HEK293 (cell line): ENCODE measurements around the gene MDH2.

Source experiments
- CTCF ChIA-PET: fragments of 350-600 bp; formaldehyde crosslinking; extraction: SDS; loops from one replicate; lab custom pipeline; 2021; ENCODE audit warnings: antibody characterized with exemption; lab: Yijun Ruan, JAX
- POLR2A ChIA-PET: fragments of 300-600 bp; formaldehyde crosslinking; extraction: SDS; loops from one replicate; lab custom pipeline; 2020; ENCODE audit warnings: antibody characterized with exemption, inconsistent platforms; lab: Yijun Ruan, JAX
- H3K27ac ChIP-seq: fragments of 200-500 bp; sonication (Bioruptor generic); 2 replicates; pipeline ENCODE4 v1.5.1; 2014; ENCODE audit warnings: low read depth, low read length, control low read depth, inconsistent platforms; ENCODE audit errors: extremely low read depth
- H3K36me3 ChIP-seq, 2 experiments: fragments of 200-500 bp in 1 of 2; sonication (Bioruptor generic) in 1 of 2; 1 replicate in 1 of 2; 2 replicates in 1 of 2; pipeline ENCODE4 v1.5.1; 2014 to 2017; ENCODE audit warnings: inconsistent platforms in 2 of 2, low read length in 2 of 2; ENCODE audit not compliant: control insufficient read depth in 2 of 2, insufficient read depth in 1 of 2
- H3K4me1 ChIP-seq: fragments of 200-500 bp; sonication (Bioruptor generic); 2 replicates; pipeline ENCODE4 v1.5.1; 2014; ENCODE audit warnings: mild to moderate bottlenecking, low read length, inconsistent platforms; ENCODE audit not compliant: control insufficient read depth, insufficient read depth
- H3K4me3 ChIP-seq: 2 replicates; pipeline ENCODE4 v1.5.1; 2011; ENCODE audit warnings: low read depth, mild to moderate bottlenecking, control low read depth, low read length, moderate library complexity
- H3K9me3 ChIP-seq: fragments of 200-500 bp; sonication (Bioruptor generic); 2 replicates; pipeline ENCODE4 v1.5.1; 2014; ENCODE audit warnings: low read depth, low read length, inconsistent platforms; ENCODE audit not compliant: control insufficient read depth, insufficient read depth
- ATF2 ChIP-seq: fragments of 450-650 bp; formaldehyde crosslinking; IDR thresholded peaks from 2 replicates; pipeline ENCODE4 v1.5.1; 2016; ENCODE audit warnings: missing biosample characterization, missing genetic modification characterization, low read depth
- EGR2 ChIP-seq: fragments of 450-650 bp; formaldehyde crosslinking; IDR thresholded peaks from 2 replicates; pipeline ENCODE4 v1.5.1; 2016; ENCODE audit warnings: low read depth, missing biosample characterization, missing genetic modification characterization
- HOXC10 ChIP-seq: sonication (generic); formaldehyde crosslinking; IDR thresholded peaks from 2 replicates; pipeline ENCODE4 v1.8.1; 2023; ENCODE audit warnings: mild to moderate bottlenecking, missing genetic modification reagents
- MEIS1 ChIP-seq: sonication (generic); formaldehyde crosslinking; IDR thresholded peaks from 2 replicates; pipeline ENCODE4 v1.8.1; 2022; ENCODE audit warnings: missing genetic modification reagents, mild to moderate bottlenecking, borderline replicate concordance
- MYNN ChIP-seq: fragments of 450-650 bp; formaldehyde crosslinking; IDR thresholded peaks from 2 replicates; pipeline ENCODE4 v1.5.1; 2016; ENCODE audit warnings: missing biosample characterization, missing genetic modification characterization, borderline replicate concordance
- PRDM2 ChIP-seq: fragments of 450-650 bp; formaldehyde crosslinking; IDR thresholded peaks from 2 replicates; pipeline ENCODE4 v1.5.1; 2016; ENCODE audit warnings: missing biosample characterization, missing genetic modification characterization, borderline replicate concordance
- SCRT1 ChIP-seq: fragments of 450-650 bp; formaldehyde crosslinking; IDR thresholded peaks from 2 replicates; pipeline ENCODE4 v1.5.1; 2016; ENCODE audit warnings: missing biosample characterization, missing genetic modification characterization, borderline replicate concordance
- YY1 ChIP-seq: fragments of 450-650 bp; formaldehyde crosslinking; IDR thresholded peaks from 2 replicates; pipeline ENCODE4 v1.5.1; 2018; ENCODE audit warnings: missing biosample characterization, missing genetic modification characterization
- ZBTB26 ChIP-seq: fragments of 450-650 bp; formaldehyde crosslinking; optimal IDR thresholded peaks from 2 replicates; pipeline ENCODE3; 2016; ENCODE audit warnings: missing biosample characterization, mild to moderate bottlenecking, missing genetic modification characterization
- ZBTB7A ChIP-seq: fragments of 450-650 bp; formaldehyde crosslinking; IDR thresholded peaks from 2 replicates; pipeline ENCODE4 v1.5.1; 2016; ENCODE audit warnings: low read depth, missing biosample characterization, missing genetic modification characterization
- ZEB2 ChIP-seq: fragments of 450-650 bp; formaldehyde crosslinking; IDR thresholded peaks from 2 replicates; pipeline ENCODE4 v1.5.1; 2016; ENCODE audit warnings: missing biosample characterization, missing genetic modification characterization
- ZNF23 ChIP-seq: fragments of 450-650 bp; formaldehyde crosslinking; IDR thresholded peaks from 2 replicates; pipeline ENCODE4 v1.5.1; 2016; ENCODE audit warnings: missing biosample characterization, missing genetic modification characterization, borderline replicate concordance
- ZNF239 ChIP-seq: fragments of 450-650 bp; formaldehyde crosslinking; IDR thresholded peaks from 2 replicates; pipeline ENCODE4 v1.5.1; 2016; ENCODE audit warnings: missing biosample characterization, missing genetic modification characterization
- ZNF423 ChIP-seq: fragments of 450-650 bp; formaldehyde crosslinking; IDR thresholded peaks from 2 replicates; pipeline ENCODE4 v1.5.1; 2016; ENCODE audit warnings: missing biosample characterization, missing genetic modification characterization
- ZNF473 ChIP-seq: fragments of 450-650 bp; formaldehyde crosslinking; IDR thresholded peaks from 2 replicates; pipeline ENCODE4 v1.5.1; 2017; ENCODE audit warnings: missing biosample characterization, missing genetic modification characterization
- ZNF514 ChIP-seq: fragments of 450-650 bp; formaldehyde crosslinking; IDR thresholded peaks from 2 replicates; pipeline ENCODE4 v1.5.1; 2016; ENCODE audit warnings: missing biosample characterization, missing genetic modification characterization
- ZNF600 ChIP-seq: fragments of 450-650 bp; formaldehyde crosslinking; IDR thresholded peaks from 2 replicates; pipeline ENCODE4 v1.5.1; 2016; ENCODE audit warnings: missing biosample characterization, missing genetic modification characterization
- ZNF610 ChIP-seq: fragments of 450-650 bp; formaldehyde crosslinking; IDR thresholded peaks from 2 replicates; pipeline ENCODE4 v1.5.1; 2016; ENCODE audit warnings: missing biosample characterization, missing genetic modification characterization, borderline replicate concordance
- ZNF623 ChIP-seq: fragments of 450-650 bp; formaldehyde crosslinking; IDR thresholded peaks from 2 replicates; pipeline ENCODE4 v1.5.1; 2016; ENCODE audit warnings: missing biosample characterization, missing genetic modification characterization
- ZNF639 ChIP-seq: fragments of 450-650 bp; formaldehyde crosslinking; IDR thresholded peaks from 2 replicates; pipeline ENCODE4 v1.5.1; 2016; ENCODE audit warnings: missing biosample characterization, missing genetic modification characterization
- ZNF701 ChIP-seq: fragments of 450-650 bp; formaldehyde crosslinking; IDR thresholded peaks from 2 replicates; pipeline ENCODE4 v1.5.1; 2016; ENCODE audit warnings: missing biosample characterization, missing genetic modification characterization
- ZNF768 ChIP-seq: fragments of 450-650 bp; formaldehyde crosslinking; IDR thresholded peaks from 2 replicates; pipeline ENCODE4 v1.5.1; 2018; ENCODE audit warnings: missing biosample characterization, mild to moderate bottlenecking, missing genetic modification characterization
- ZNF776 ChIP-seq: fragments of 450-650 bp; formaldehyde crosslinking; IDR thresholded peaks from 2 replicates; pipeline ENCODE4 v1.5.0; 2017; ENCODE audit warnings: missing biosample characterization, missing genetic modification characterization, borderline replicate concordance
- ZNF785 ChIP-seq: fragments of 450-650 bp; formaldehyde crosslinking; IDR thresholded peaks from 2 replicates; pipeline ENCODE4 v1.5.1; 2016; ENCODE audit warnings: missing biosample characterization, missing genetic modification characterization
- ZNF792 ChIP-seq: fragments of 450-650 bp; formaldehyde crosslinking; IDR thresholded peaks from 2 replicates; pipeline ENCODE4 v1.5.1; 2016; ENCODE audit warnings: missing biosample characterization, missing genetic modification characterization

The MDH2 gene

GRCh38 chr7:76048668-76048988 lies 722 bp downstream of the MDH2 start (continued):
- no peak for TF ChIP-seq ZNF701
- no peak for TF ChIP-seq YY1
- no peak for TF ChIP-seq ZNF239
- TF ChIP-seq ZBTB26: no peak
- no peak for TF ChIP-seq EGR2 (tag by site-specific recombination)
- TF ChIP-seq ZNF623: no peak
- TF ChIP-seq ZNF610 (tag by site-specific recombination): no peak
- no peak for TF ChIP-seq ZNF473 (tag by site-specific recombination)
- TF ChIP-seq ZNF600 (tag by site-specific recombination): no peak
- TF ChIP-seq ZNF423 (tag by site-specific recombination): no peak
- no peak for TF ChIP-seq ZNF23
- TF ChIP-seq ZNF639 (tag by site-specific recombination): no peak

- POLR2A ChIA-PET: no interaction called here
- peak overlapping the region; percentile 72 for H3K4me3 ChIP-seq
- H3K36me3 ChIP-seq: peaks cover 15 to 41% of the 10 kb centered on the region in 2 experiments
- no peaks in the 10 kb centered on the region; the same call in 1 of the 2 replicates for H3K4me1 ChIP-seq
- no peak overlapping the region for H3K27ac ChIP-seq
- CTCF ChIA-PET: interaction anchor here (1.2 to 1.3 kb wide), 3 partner anchors 14 to 82 kb away, joined by 3 to 4 read pairs (median 3); no protein-coding TSS in a partner anchor
- no peaks in the 10 kb centered on the region for H3K9me3 ChIP-seq
- TF ChIP-seq MEIS1 (CRISPR knock-in tag) (no peak), ZNF768 (tag by site-specific recombination) (no peak), MYNN (tag by site-specific recombination) (no peak), ZNF514 (tag by site-specific recombination) (no peak), ZNF776 (tag by site-specific recombination) (no peak), SCRT1 (tag by site-specific recombination) (no peak), ATF2 (tag by site-specific recombination) (no peak), ZEB2 (tag by site-specific recombination) (no peak), HOXC10 (CRISPR knock-in tag) (no peak), PRDM2 (tag by site-specific recombination) (no peak), ZNF792 (tag by site-specific recombination) (no peak), ZNF785 (tag by site-specific recombination) (no peak), ZBTB7A (tag by site-specific recombination) (no peak)
Measured at GRCh38 chr7:76049295-76049694, 1.4 kb downstream of the MDH2 start.
